SK-N-SH treated with all-trans-retinoic acid at 6 μM for 48 hours (cell line): Measurements from ENCODE around the gene RPL18.

Experiments
- ARNTL ChIP-seq: fragments of 450-650 bp; formaldehyde crosslinking; IDR thresholded peaks from 2 replicates; pipeline ENCODE4 v1.5.0; 2020; ENCODE audit warnings: low read depth, mild to moderate bottlenecking, moderate library complexity, borderline replicate concordance
- PATZ1 ChIP-seq: fragments of 250-450 bp; sonication (Bioruptor Pico); IDR thresholded peaks from 2 replicates; pipeline ENCODE4 v1.8.0; 2020; ENCODE audit warnings: mild to moderate bottlenecking, moderate library complexity, borderline replicate concordance
- PPARA ChIP-seq: fragments of 250-450 bp; sonication (Bioruptor Pico); IDR thresholded peaks from 2 replicates; pipeline ENCODE4 v1.5.0; 2020; ENCODE audit warnings: mild to moderate bottlenecking, borderline replicate concordance
- RARB ChIP-seq: fragments of 250-450 bp; sonication (Bioruptor Pico); IDR thresholded peaks from 2 replicates; pipeline ENCODE4 v1.8.0; 2021; ENCODE audit warnings: mild to moderate bottlenecking, moderate library complexity
- TOX ChIP-seq: fragments of 250-450 bp; sonication (Bioruptor Pico); IDR thresholded peaks from 2 replicates; pipeline ENCODE4 v1.8.0; 2021; ENCODE audit warnings: mild to moderate bottlenecking, moderate library complexity, borderline replicate concordance
- ZFP3 ChIP-seq: fragments of 250-450 bp; sonication (Bioruptor Pico); IDR thresholded peaks from 2 replicates; pipeline ENCODE4 v1.5.0; 2020; ENCODE audit warnings: mild to moderate bottlenecking, moderate library complexity
- ZFP30 ChIP-seq: fragments of 450-650 bp; formaldehyde crosslinking; IDR thresholded peaks from 2 replicates; pipeline ENCODE4 v1.5.0; 2022; ENCODE audit warnings: mild to moderate bottlenecking, moderate library complexity

DNA sequence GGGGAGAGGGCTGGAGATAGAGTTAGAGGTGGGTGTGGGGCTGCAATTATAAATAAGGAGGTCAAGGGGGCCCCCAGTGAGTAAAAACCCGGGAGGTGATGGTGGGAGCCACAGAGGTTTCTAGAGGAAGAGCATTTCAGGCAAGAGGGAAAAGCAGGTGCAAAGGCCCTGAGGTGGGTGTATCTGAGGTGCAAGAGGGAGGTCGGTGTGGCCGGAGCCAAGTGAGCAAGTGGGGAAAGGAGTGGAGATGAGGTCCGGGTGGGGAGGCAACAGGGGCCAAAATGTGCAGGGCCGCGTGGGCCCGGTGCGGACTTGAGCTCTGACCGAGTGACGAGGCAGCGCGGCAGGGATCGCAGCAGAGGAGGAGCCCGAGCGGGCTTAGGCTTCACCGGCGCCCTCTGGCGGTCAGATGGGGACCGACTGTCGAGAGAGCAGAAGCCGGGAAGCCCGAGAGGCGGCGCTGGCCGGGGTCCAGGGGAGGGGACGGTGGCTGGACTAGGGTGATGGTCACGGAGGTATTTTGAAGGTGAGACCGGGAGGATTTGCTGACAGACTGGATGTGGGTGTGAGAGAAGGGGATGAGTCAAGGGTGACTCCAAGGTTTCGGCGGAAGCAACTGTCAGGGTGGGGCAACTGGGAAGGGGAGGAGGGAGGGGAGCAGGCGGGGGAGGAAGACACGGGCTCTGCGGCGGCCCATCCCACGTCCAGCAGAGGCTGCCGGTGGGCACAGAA, 30.1 kb downstream of the RPL18 start:
- TF ChIP-seq PATZ1 (CRISPR knock-in tag), result no peak
- no peak for TF ChIP-seq PPARA (CRISPR knock-in tag)
- TF ChIP-seq ZFP30, result no peak
- no peak for TF ChIP-seq TOX (CRISPR knock-in tag)
- no peak for TF ChIP-seq RARB
- no peak for TF ChIP-seq ARNTL (CRISPR knock-in tag)
- peak; percentile 84; the same call in 1 of the 2 replicates for TF ChIP-seq ZFP3 (CRISPR knock-in tag)
